Thyroid gland (tissue), 4 donors: ENCODE data around the gene RAPGEF6. TPM values are rescaled to one million over a fixed set of nuclear protein-coding genes. Genes with fewer than 3 reads are reported as not detected.

Source experiments
- DNase-seq, 2 donors: peaks; one replicate each; pipeline ENCODE4 v3.0.0-alpha.2; 2019
- H3K27ac ChIP-seq, 3 donors: fragments of 200-600 bp; sonication (generic); 1 replicate in 2 of 3; 2 replicates in 1 of 3; pipeline ENCODE4 v1.5.1; 2016 to 2019; ENCODE audit warnings: mild to moderate bottlenecking in 1 of 3, moderate library complexity in 1 of 3
- H3K27me3 ChIP-seq: fragments of 200-600 bp; sonication (generic); one replicate; pipeline ENCODE4 v1.5.1; 2019
- H3K36me3 ChIP-seq, 2 donors: fragments of 200-600 bp; sonication (generic); one replicate each; pipeline ENCODE4 v1.5.1; 2016 to 2019
- H3K4me1 ChIP-seq, 2 donors: fragments of 200-600 bp; sonication (generic); one replicate each; pipeline ENCODE4 v1.5.1; 2017 to 2019
- H3K4me3 ChIP-seq, 3 donors: fragments of 200-600 bp; sonication (generic); replicated peaks in 1 of 3; 1 replicate in 2 of 3; 2 replicates in 1 of 3; pipeline ENCODE4 v1.5.1; 2016; ENCODE audit warnings: mild to moderate bottlenecking in 1 of 3
- H3K9me3 ChIP-seq: fragments of 200-600 bp; sonication (generic); one replicate; pipeline ENCODE4 v1.5.1; 2017
- POLR2A ChIP-seq, 2 donors: fragments of 450-650 bp; IDR thresholded peaks; one replicate each; pipeline ENCODE4 v1.6.1; 2017; ENCODE audit warnings: antibody characterized with exemption in 2 of 2, mild to moderate bottlenecking in 2 of 2, moderate library complexity in 1 of 2
- WGBS, 2 donors: methylation state at CpG; one replicate each; pipeline ENCODE4 v1.1.5; 2017; 5-methylcytosine and 5-hydroxymethylcytosine counted together
- intact Hi-C: fragments of 100-400 bp; cut with DNase I; formaldehyde crosslinking; loops from one replicate; pipeline ENCODE4 v1.15.1; 2023
- total RNA-seq, 4 donors: library from RNA; depleted of rRNA; stranded (reverse); fragments of >200 nt; gene quantifications; one replicate each; pipeline ENCODE4 v1.2.3, GENCODE V29; 2016
- TF ChIP-seq, protein P1 (sequence below), 6 experiments: fragments of 200-600 bp in 3 of 6; fragments of 450-650 bp in 3 of 6; sonication (generic) in 3 of 6; IDR thresholded peaks; one replicate each; pipeline ENCODE4 v1.5.1; 2016 to 2019; ENCODE audit warnings: antibody characterized with exemption in 6 of 6, mild to moderate bottlenecking in 2 of 6, inconsistent platforms in 1 of 6, moderate library complexity in 1 of 6

RAPGEF6 gene
- total RNA-seq, 4 donors from 2014 or later, result 20.2 to 36.4 (median 25.2) TPM

DNA sequence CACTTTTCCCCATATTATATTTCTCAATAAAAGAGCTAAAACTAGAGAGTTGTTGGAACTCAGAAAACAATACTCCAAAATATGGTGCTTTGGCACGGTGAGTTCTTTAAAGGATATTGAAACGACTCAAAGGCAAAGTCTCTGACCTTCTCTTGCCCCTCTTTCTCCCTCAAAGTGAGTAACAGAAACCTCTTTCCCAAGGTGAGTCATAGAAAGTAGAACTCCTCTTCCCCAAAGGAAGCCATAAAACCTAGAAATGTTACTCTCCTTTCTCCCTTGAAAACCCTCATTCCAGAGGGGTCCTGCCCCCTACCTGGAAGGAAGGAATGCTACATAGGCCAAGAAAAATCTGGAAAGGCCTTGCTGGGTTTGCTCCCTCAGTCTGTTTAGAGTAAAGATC, 47.5 kb downstream of the RAPGEF6 start:
- Histone ChIP-seq H3K27me3 (no peaks in the 10 kb centered on the region), H3K4me3 (no peak overlapping the region), H3K36me3 (no peaks in the 10 kb centered on the region), H3K27ac (no peak overlapping the region), H3K9me3 (no peaks in the 10 kb centered on the region), H3K4me1 (peaks cover 0 to 7% of the 10 kb centered on the region in 2 donors)
- DNase-seq, result no peak
- TF ChIP-seq POLR2A (IDR thresholded peaks at IDR 0.05), result no peak
- TF ChIP-seq, protein P1, sequence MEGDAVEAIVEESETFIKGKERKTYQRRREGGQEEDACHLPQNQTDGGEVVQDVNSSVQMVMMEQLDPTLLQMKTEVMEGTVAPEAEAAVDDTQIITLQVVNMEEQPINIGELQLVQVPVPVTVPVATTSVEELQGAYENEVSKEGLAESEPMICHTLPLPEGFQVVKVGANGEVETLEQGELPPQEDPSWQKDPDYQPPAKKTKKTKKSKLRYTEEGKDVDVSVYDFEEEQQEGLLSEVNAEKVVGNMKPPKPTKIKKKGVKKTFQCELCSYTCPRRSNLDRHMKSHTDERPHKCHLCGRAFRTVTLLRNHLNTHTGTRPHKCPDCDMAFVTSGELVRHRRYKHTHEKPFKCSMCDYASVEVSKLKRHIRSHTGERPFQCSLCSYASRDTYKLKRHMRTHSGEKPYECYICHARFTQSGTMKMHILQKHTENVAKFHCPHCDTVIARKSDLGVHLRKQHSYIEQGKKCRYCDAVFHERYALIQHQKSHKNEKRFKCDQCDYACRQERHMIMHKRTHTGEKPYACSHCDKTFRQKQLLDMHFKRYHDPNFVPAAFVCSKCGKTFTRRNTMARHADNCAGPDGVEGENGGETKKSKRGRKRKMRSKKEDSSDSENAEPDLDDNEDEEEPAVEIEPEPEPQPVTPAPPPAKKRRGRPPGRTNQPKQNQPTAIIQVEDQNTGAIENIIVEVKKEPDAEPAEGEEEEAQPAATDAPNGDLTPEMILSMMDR (IDR thresholded peaks at IDR 0.05), result no peak
- intact Hi-C loops, result loop anchor here (5.0 kb wide), 1 partner anchor 420 kb away; no protein-coding TSS in a partner anchor
- WGBS, 2 donors, result 86 to 87% methylated on average over 2 of the region's 2 CpGs

GRCh38 chr5:131581702-131582101, 53.3 kb downstream of the RAPGEF6 start:
- WGBS, 2 donors, result 94 to 100% methylated on average over 1 of the region's 1 CpG
- no peaks in the 10 kb centered on the region for H3K9me3 ChIP-seq
- no peaks in the 10 kb centered on the region for H3K36me3 ChIP-seq
- H3K27me3 ChIP-seq, result no peaks in the 10 kb centered on the region
- no peak for DNase-seq
- intact Hi-C loops, result no loop called here
- TF ChIP-seq POLR2A (IDR thresholded peaks at IDR 0.05), result no peak
- TF ChIP-seq, protein P1 (IDR thresholded peaks at IDR 0.05), result no peak
- no peak overlapping the region for H3K4me3 ChIP-seq
- no peak overlapping the region for H3K27ac ChIP-seq
- H3K4me1 ChIP-seq, result no peaks in the 10 kb centered on the region

GRCh38 chr5:131579917-131580671, 54.9 kb downstream of the RAPGEF6 start:
- H3K4me1 ChIP-seq, result no peaks in the 10 kb centered on the region
- no peak overlapping the region for H3K4me3 ChIP-seq
- TF ChIP-seq, protein P1 (IDR thresholded peaks at IDR 0.05), result no peak
- TF ChIP-seq POLR2A (IDR thresholded peaks at IDR 0.05), result no peak
- H3K27me3 ChIP-seq, result no peaks in the 10 kb centered on the region
- intact Hi-C loops, result no loop called here
- no peaks in the 10 kb centered on the region for H3K9me3 ChIP-seq
- H3K36me3 ChIP-seq, result no peaks in the 10 kb centered on the region
- DNase-seq, result no peak
- no peak overlapping the region for H3K27ac ChIP-seq
- WGBS, 2 donors, result 97 to 98% methylated on average over 19 to 25 of the region's 38 CpGs

DNA sequence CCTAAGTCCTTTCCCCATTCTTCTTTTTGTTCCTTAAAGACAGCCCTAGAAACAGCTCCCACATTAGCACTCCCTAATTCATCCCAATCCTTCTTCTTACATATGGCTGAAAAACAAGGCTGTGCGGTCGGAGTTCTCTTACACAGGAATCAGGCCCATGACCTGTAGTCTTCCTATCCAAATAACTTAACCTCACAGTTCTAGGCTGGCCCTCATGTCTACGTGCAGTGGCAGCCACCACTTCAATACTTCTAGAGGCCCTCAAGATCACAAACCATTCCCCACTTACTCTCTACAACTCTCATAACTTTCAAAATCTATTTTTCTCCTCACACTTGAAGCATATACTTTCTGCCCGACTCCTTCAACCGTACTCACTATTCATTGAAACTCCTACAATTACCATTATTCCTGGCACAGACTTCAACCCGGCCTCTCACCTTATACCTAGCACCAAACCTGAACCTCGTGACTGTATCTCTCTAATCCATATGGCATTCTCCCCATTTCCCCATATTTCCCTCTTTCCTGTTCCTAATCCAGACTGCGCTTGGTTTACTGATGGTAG, 59.3 kb downstream of the RAPGEF6 start:
- DNase-seq, result peak in 1 of 2 donors; percentile 15
- TF ChIP-seq POLR2A (IDR thresholded peaks at IDR 0.05), result no peak
- TF ChIP-seq, protein P1 (IDR thresholded peaks at IDR 0.05), result no peak
- WGBS, 2 donors, result 70 to 87% methylated on average over 8 of the region's 8 CpGs

DNA sequence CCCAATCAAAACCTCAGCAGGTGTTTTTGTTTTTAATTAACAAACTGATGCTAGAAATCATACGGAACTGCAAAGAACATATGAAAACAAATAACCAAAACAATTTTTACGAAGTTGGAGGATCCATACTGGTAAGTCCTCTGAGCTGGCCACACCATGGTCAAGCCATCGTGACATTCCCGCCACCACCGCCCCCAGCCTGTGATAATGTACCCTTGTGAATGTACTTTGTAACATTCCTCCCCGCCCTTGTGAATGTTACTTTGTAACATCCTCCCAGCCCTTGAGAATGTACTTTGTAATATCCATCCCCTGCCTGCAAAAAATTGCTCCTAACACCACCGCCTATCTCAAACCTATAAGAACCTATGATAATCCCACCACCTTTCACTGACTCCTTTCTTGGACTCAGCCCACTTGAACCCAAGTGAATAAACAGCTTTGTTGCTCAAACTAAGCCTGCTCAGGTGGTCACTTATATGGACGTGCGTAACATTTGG, 63.3 kb downstream of the RAPGEF6 start:
- H3K4me3 ChIP-seq, result no peak overlapping the region
- 97% methylated on average over 9 of the region's 9 CpGs for WGBS, 2 donors
- intact Hi-C loops, result no loop called here
- H3K27ac ChIP-seq, result no peak overlapping the region
- no peaks in the 10 kb centered on the region for H3K36me3 ChIP-seq
- no peaks in the 10 kb centered on the region for H3K9me3 ChIP-seq
- TF ChIP-seq, protein P1 (IDR thresholded peaks at IDR 0.05), result no peak
- no peak for TF ChIP-seq POLR2A (IDR thresholded peaks at IDR 0.05)
- no peaks in the 10 kb centered on the region for H3K4me1 ChIP-seq
- no peaks in the 10 kb centered on the region for H3K27me3 ChIP-seq
- no peak for DNase-seq

More for the DNA sequence above, 59.3 kb downstream of the RAPGEF6 start:
- Histone ChIP-seq H3K27me3 (no peaks in the 10 kb centered on the region), H3K4me1 (no peaks in the 10 kb centered on the region), H3K36me3 (no peaks in the 10 kb centered on the region), H3K4me3 (no peak overlapping the region), H3K9me3 (no peaks in the 10 kb centered on the region), H3K27ac (no peak overlapping the region)
- intact Hi-C loops, result no loop called here
